ENCODE measurements around the gene PTGDS. TPM values are rescaled to one million over a fixed set of nuclear protein-coding genes. Genes with fewer than 3 reads are reported as not detected.
A peak's percentile ranks its signal among the peaks of the same experiment; 100 is the strongest.

The PTGDS gene
- total RNA-seq, 1 experiment from 2014 or later = not detected

- Histone ChIP-seq H3K36me3 (no peaks in the 10 kb centered on the region), H3K9me3 (replicated peaks) (no peaks in the 10 kb centered on the region), H3K27me3 (replicated peaks) (peaks cover 10% of the 10 kb centered on the region), H3K4me3 (no peak overlapping the region), H3K4me1 (replicated peaks) (no peaks in the 10 kb centered on the region), H3K27ac (no peak overlapping the region)
- DNase-seq (ENCODE audit: low read depth in 1 of 2, low spot score in 2 of 2) = no peak
Observed at GRCh38 chr9:136968333-136969127, 8.8 kb upstream of the PTGDS start.

- Histone ChIP-seq H3K27ac (no peak overlapping the region), H3K9me3 (replicated peaks) (no peaks in the 10 kb centered on the region), H3K36me3 (no peaks in the 10 kb centered on the region), H3K27me3 (replicated peaks) (peaks cover 10% of the 10 kb centered on the region), H3K4me3 (no peak overlapping the region), H3K4me1 (replicated peaks) (no peaks in the 10 kb centered on the region)
- no peak for DNase-seq (ENCODE audit: low read depth in 1 of 2, low spot score in 2 of 2)
Observed at GRCh38 chr9:136969150-136969549, 8.2 kb upstream of the PTGDS start.

- Histone ChIP-seq H3K9me3 (replicated peaks) (no peaks in the 10 kb centered on the region), H3K27ac (no peak overlapping the region), H3K4me1 (replicated peaks) (no peaks in the 10 kb centered on the region), H3K4me3 (no peak overlapping the region), H3K27me3 (replicated peaks) (peaks cover 10% of the 10 kb centered on the region), H3K36me3 (no peaks in the 10 kb centered on the region)
- DNase-seq (ENCODE audit: low read depth in 1 of 2, low spot score in 2 of 2) = no peak
Observed at GRCh38 chr9:136969774-136970173, 7.5 kb upstream of the PTGDS start.

- no peak for DNase-seq (ENCODE audit: low read depth in 1 of 2, low spot score in 2 of 2)
- no peaks in the 10 kb centered on the region for H3K9me3 ChIP-seq (replicated peaks)
- H3K36me3 ChIP-seq = no peaks in the 10 kb centered on the region
- no peak overlapping the region for H3K27ac ChIP-seq
- no peak overlapping the region for H3K4me3 ChIP-seq
- H3K27me3 ChIP-seq (replicated peaks) = peaks cover 11% of the 10 kb centered on the region
- H3K4me1 ChIP-seq (replicated peaks) = no peaks in the 10 kb centered on the region
Observed at GRCh38 chr9:136970361-136970760, 6.9 kb upstream of the PTGDS start.

- no peaks in the 10 kb centered on the region for H3K36me3 ChIP-seq
- H3K27ac ChIP-seq = no peak overlapping the region
- H3K9me3 ChIP-seq (replicated peaks) = no peaks in the 10 kb centered on the region
- 0 out of 2 replicates have a peak, but pooled peaks cover 4% of the 10 kb centered on the region for H3K27me3 ChIP-seq (replicated peaks)
- no peaks in the 10 kb centered on the region for H3K4me1 ChIP-seq (replicated peaks)
- no peak overlapping the region for H3K4me3 ChIP-seq
- no peak for DNase-seq (ENCODE audit: low read depth in 1 of 2, low spot score in 2 of 2)
Observed at GRCh38 chr9:136971746-136972145, 5.6 kb upstream of the PTGDS start.

GRCh38 chr9:136972335-136972734 lies 5.0 kb upstream of the PTGDS start:
- H3K27me3 ChIP-seq (replicated peaks) = 0 out of 2 replicates have a peak, but pooled peaks cover 4% of the 10 kb centered on the region
- no peaks in the 10 kb centered on the region for H3K4me1 ChIP-seq (replicated peaks)
- H3K36me3 ChIP-seq = no peaks in the 10 kb centered on the region
- no peak overlapping the region for H3K4me3 ChIP-seq
- DNase-seq (ENCODE audit: low read depth in 1 of 2, low spot score in 2 of 2) = no peak
- no peaks in the 10 kb centered on the region for H3K9me3 ChIP-seq (replicated peaks)
- no peak overlapping the region for H3K27ac ChIP-seq

- DNase-seq (ENCODE audit: low read depth in 1 of 2, low spot score in 2 of 2) = no peak
- H3K4me3 ChIP-seq = no peak overlapping the region
- H3K27ac ChIP-seq = no peak overlapping the region
- H3K9me3 ChIP-seq (replicated peaks) = no peaks in the 10 kb centered on the region
- peaks cover 6% of the 10 kb centered on the region; the same call in 1 of the 2 replicates for H3K27me3 ChIP-seq (replicated peaks)
- no peaks in the 10 kb centered on the region for H3K36me3 ChIP-seq
- peaks cover 1% of the 10 kb centered on the region for H3K4me1 ChIP-seq (replicated peaks)
Observed at GRCh38 chr9:136972743-136973142, 4.6 kb upstream of the PTGDS start.

GRCh38 chr9:136973618-136974617 lies 3.4 kb upstream of the PTGDS start:
- DNase-seq (ENCODE audit: low read depth in 1 of 2, low spot score in 2 of 2) = no peak
- H3K4me1 ChIP-seq (replicated peaks) = peaks cover 6% of the 10 kb centered on the region
- no peak overlapping the region for H3K27ac ChIP-seq
- no peaks in the 10 kb centered on the region for H3K9me3 ChIP-seq (replicated peaks)
- peaks cover 9% of the 10 kb centered on the region; the same call in 1 of the 2 replicates for H3K27me3 ChIP-seq (replicated peaks)
- no peak overlapping the region for H3K4me3 ChIP-seq
- H3K36me3 ChIP-seq = no peaks in the 10 kb centered on the region

- no peak for DNase-seq (ENCODE audit: low read depth in 1 of 2, low spot score in 2 of 2)
- Histone ChIP-seq H3K4me1 (replicated peaks) (peaks cover 6% of the 10 kb centered on the region), H3K36me3 (no peaks in the 10 kb centered on the region), H3K27ac (no peak overlapping the region), H3K4me3 (no peak overlapping the region), H3K27me3 (replicated peaks) (peaks cover 9% of the 10 kb centered on the region; the same call in 1 of the 2 replicates), H3K9me3 (replicated peaks) (no peaks in the 10 kb centered on the region)
Observed at GRCh38 chr9:136974817-136975535, 2.3 kb upstream of the PTGDS start.

- no peak for DNase-seq (ENCODE audit: low read depth in 1 of 2, low spot score in 2 of 2)
- Histone ChIP-seq H3K27me3 (replicated peaks) (peaks cover 9% of the 10 kb centered on the region; the same call in 1 of the 2 replicates), H3K4me3 (no peak overlapping the region)
Observed at GRCh38 chr9:136975644-136976043, 1.7 kb upstream of the PTGDS start.

GRCh38 chr9:136977649-136978072 lies 357 bp downstream of the PTGDS start:
- no peaks in the 10 kb centered on the region for H3K9me3 ChIP-seq (replicated peaks)
- DNase-seq (ENCODE audit: low read depth in 1 of 2, low spot score in 2 of 2) = no peak
- peaks cover 24% of the 10 kb centered on the region for H3K4me1 ChIP-seq (replicated peaks)
- no peak overlapping the region for H3K27ac ChIP-seq
- H3K36me3 ChIP-seq = no peaks in the 10 kb centered on the region
- peaks cover 7% of the 10 kb centered on the region; the same call in 1 of the 2 replicates for H3K27me3 ChIP-seq (replicated peaks)
- H3K4me3 ChIP-seq = no peak overlapping the region

More at GRCh38 chr9:136975644-136976043, 1.7 kb upstream of the PTGDS start:
- Histone ChIP-seq H3K36me3 (no peaks in the 10 kb centered on the region), H3K9me3 (replicated peaks) (no peaks in the 10 kb centered on the region), H3K27ac (no peak overlapping the region), H3K4me1 (replicated peaks) (peaks cover 6% of the 10 kb centered on the region)

GRCh38 chr9:136978073-136978864 lies 965 bp downstream of the PTGDS start:
- Histone ChIP-seq H3K36me3 (no peaks in the 10 kb centered on the region), H3K27me3 (replicated peaks) (peaks cover 7% of the 10 kb centered on the region; the same call in 1 of the 2 replicates), H3K4me3 (peak overlapping the region; percentile 12; the same call in 1 of the 2 replicates), H3K9me3 (replicated peaks) (no peaks in the 10 kb centered on the region), H3K4me1 (replicated peaks) (peaks cover 24% of the 10 kb centered on the region), H3K27ac (no peak overlapping the region)
- no peak for DNase-seq (ENCODE audit: low read depth in 1 of 2, low spot score in 2 of 2)

Measured in SJSA1 (cell line).